GM19023 (cell line): ENCODE measurements around the gene YARS1.

Source experiments
- ATAC-seq: cut with Tn5 transposase; IDR thresholded peaks from one replicate; pipeline ENCODE4 v1.9.1; 2021; ENCODE audit warnings: mild to moderate bottlenecking, moderate library complexity; ENCODE audit not compliant: unreplicated experiment

Gene YARS1

GRCh38 chr1:32817159-32817814 lies at the start of gene YARS1, which contains the start of gene S100PBP:
Gene YARS1, minus strand, starts transcription at chr1:32817358. Its CDS starts 114 bp downstream, at chr1:32817244.
Gene S100PBP, plus strand, starts transcription at chr1:32817653. Its CDS starts 8,447 bp downstream, at chr1:32826100.
- peak; percentile 90 for ATAC-seq

GRCh38 chr1:32865639-32866405 lies 48.7 kb upstream of the YARS1 start:
- ATAC-seq, result no peak

- no peak for ATAC-seq
These were observed 47.3 kb upstream of the YARS1 start for GRCh38 chr1:32864375-32865019.

GRCh38 chr1:32863881-32864245 lies 46.7 kb upstream of the YARS1 start:
- no peak for ATAC-seq

- ATAC-seq, result no peak
These were observed 46.2 kb upstream of the YARS1 start for GRCh38 chr1:32863218-32863880.

- no peak for ATAC-seq
These were observed 44.9 kb upstream of the YARS1 start for GRCh38 chr1:32861904-32862695.

GRCh38 chr1:32860566-32860965 lies 43.4 kb upstream of the YARS1 start:
- ATAC-seq, result no peak

- ATAC-seq, result no peak
These were observed 42.8 kb upstream of the YARS1 start for GRCh38 chr1:32859915-32860314.

- ATAC-seq, result no peak
These were observed 41.6 kb upstream of the YARS1 start for GRCh38 chr1:32858791-32859190.

GRCh38 chr1:32858136-32858535 lies 41.0 kb upstream of the YARS1 start:
- ATAC-seq, result no peak

- ATAC-seq, result no peak
These were observed 38.9 kb upstream of the YARS1 start for GRCh38 chr1:32855861-32856617.

GRCh38 chr1:32848354-32849063 lies 31.4 kb upstream of the YARS1 start:
- ATAC-seq, result no peak

GRCh38 chr1:32831878-32832277 lies 14.7 kb upstream of the YARS1 start:
- no peak for ATAC-seq

GRCh38 chr1:32830092-32830852 lies 13.1 kb upstream of the YARS1 start:
- no peak for ATAC-seq

- ATAC-seq, result no peak
These were observed 11.2 kb upstream of the YARS1 start for GRCh38 chr1:32828341-32828740.

GRCh38 chr1:32825181-32825580 lies 8.0 kb upstream of the YARS1 start:
- no peak for ATAC-seq

GRCh38 chr1:32818804-32819541 lies 1.8 kb upstream of the YARS1 start:
- no peak for ATAC-seq
